KBM-7 (cell line): ENCODE measurements around the gene ARHGEF39.

ENCODE experiments used
- DNase-seq: peaks from one replicate; pipeline ENCODE4 v3.0.0-alpha.2; 2015
- in situ Hi-C: fragments of 300-500 bp; cut with MboI; formaldehyde crosslinking; loops from 2 replicates; pipeline ENCODE4 v1.14.3; 2020; ENCODE audit warnings: low sequenced_read_pairs, low pct_unique_long_range_greater_than_20kb, mixed read lengths

ARHGEF39 gene

DNA sequence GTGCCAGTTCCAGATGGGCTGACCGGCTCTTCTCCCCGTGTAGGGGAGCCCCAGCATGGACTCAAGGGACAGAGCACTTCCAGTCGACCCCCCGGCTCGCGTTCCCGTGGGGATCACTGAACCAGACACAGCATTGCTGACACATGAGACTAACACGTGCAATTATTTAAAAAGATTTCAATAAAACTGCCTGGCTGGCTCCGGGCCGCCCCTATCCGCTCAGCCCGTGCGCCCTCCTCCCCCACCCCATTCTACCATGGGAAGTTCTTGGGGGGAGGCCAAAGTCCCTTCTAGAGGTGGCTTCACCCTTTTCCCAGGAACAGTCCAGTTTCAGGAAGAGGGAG, 55.2 kb downstream of the ARHGEF39 start:
- DNase-seq: no peak
- in situ Hi-C loops: no loop called here
